ENCODE measurements around the gene TRIM65.

- TF ChIP-seq, protein P1, sequence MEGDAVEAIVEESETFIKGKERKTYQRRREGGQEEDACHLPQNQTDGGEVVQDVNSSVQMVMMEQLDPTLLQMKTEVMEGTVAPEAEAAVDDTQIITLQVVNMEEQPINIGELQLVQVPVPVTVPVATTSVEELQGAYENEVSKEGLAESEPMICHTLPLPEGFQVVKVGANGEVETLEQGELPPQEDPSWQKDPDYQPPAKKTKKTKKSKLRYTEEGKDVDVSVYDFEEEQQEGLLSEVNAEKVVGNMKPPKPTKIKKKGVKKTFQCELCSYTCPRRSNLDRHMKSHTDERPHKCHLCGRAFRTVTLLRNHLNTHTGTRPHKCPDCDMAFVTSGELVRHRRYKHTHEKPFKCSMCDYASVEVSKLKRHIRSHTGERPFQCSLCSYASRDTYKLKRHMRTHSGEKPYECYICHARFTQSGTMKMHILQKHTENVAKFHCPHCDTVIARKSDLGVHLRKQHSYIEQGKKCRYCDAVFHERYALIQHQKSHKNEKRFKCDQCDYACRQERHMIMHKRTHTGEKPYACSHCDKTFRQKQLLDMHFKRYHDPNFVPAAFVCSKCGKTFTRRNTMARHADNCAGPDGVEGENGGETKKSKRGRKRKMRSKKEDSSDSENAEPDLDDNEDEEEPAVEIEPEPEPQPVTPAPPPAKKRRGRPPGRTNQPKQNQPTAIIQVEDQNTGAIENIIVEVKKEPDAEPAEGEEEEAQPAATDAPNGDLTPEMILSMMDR (IDR thresholded peaks at IDR 0.05 in 4 of 5, conservative IDR thresholded peaks at IDR 0.05 in 1 of 5) = no peak
- TF ChIP-seq POLR2A (IDR thresholded peaks at IDR 0.05) = no peak
These were observed 16.9 kb upstream of the TRIM65 start for GRCh38 chr17:75913537-75914210.
